K562 (cell line): Measurements from ENCODE around the gene PTK6. TPM values are rescaled to one million over a fixed set of nuclear protein-coding genes. Genes with fewer than 3 reads are reported as not detected.

Experiments used
- ATAC-seq: fragments of 200-7000 bp; cut with Tn5 transposase; 3 replicates; pipeline ENCODE4 v1.9.1; 2020; ENCODE audit warnings: moderate library complexity
- BruUV-seq: library from RNA; stranded (reverse); fragments of 400-500 nt; replicated peaks from 2 replicates; lab custom pipeline; 2021; lab: Mats Ljungman, UMichigan
- CTCF ChIA-PET: fragments of 300-600 bp; formaldehyde crosslinking; extraction: SDS; loops from one replicate; lab custom pipeline; 2021; ENCODE audit warnings: low intra/inter-chr PET ratio; lab: Yijun Ruan, JAX
- POLR2A ChIA-PET: fragments of 300-600, 350-650 bp; sonication (Branson Sonifier 250); formaldehyde crosslinking; extraction: SDS; loops from one replicate; lab custom pipeline; 2021; ENCODE audit warnings: antibody characterized with exemption, inconsistent platforms; lab: Yijun Ruan, JAX
- DNase-seq, 4 experiments: peaks; one replicate each; pipeline versions ENCODE4 v3.0.0 to v3.0.0-alpha.2; 2011 to 2018; ENCODE audit warnings: low spot score in 3 of 4, mixed read lengths in 3 of 4; ENCODE audit errors: extremely low read depth in 1 of 4
- FAIRE-seq: peaks from 2 replicates; lab custom pipeline; 2011; peaks lifted over from hg19 to GRCh38; lab: Jason Lieb, UNC
- H2AFZ ChIP-seq: 2 replicates; pipeline ENCODE4 v1.6.0; 2011; ENCODE audit warnings: low read depth, low read length, control low read depth, inconsistent platforms
- H3K27ac ChIP-seq: fragments of 200-600 bp; 3 replicates; pipeline ENCODE4 v1.8.0; 2011; ENCODE audit warnings: low read depth, mild to moderate bottlenecking, control low read depth, inconsistent platforms, low read length, moderate library complexity, mixed read lengths; ENCODE audit errors: extremely low read depth
- H3K27me3 ChIP-seq, 2 experiments: fragments of 300-600 bp in 1 of 2; 2 replicates in 1 of 2; 3 replicates in 1 of 2; pipeline versions ENCODE4 v1.6.0 to v1.8.0; 2011; ENCODE audit warnings: inconsistent platforms in 2 of 2, low read length in 2 of 2, mild to moderate bottlenecking in 1 of 2, mixed read lengths in 1 of 2, moderate library complexity in 1 of 2; ENCODE audit not compliant: control insufficient read depth in 2 of 2, insufficient read depth in 2 of 2
- H3K36me3 ChIP-seq: fragments of 300-600 bp; 3 replicates; pipeline ENCODE4 v1.8.0; 2011; ENCODE audit warnings: mild to moderate bottlenecking, low read length, inconsistent platforms; ENCODE audit not compliant: control insufficient read depth, insufficient read depth
- H3K4me1 ChIP-seq, 2 experiments: fragments of 200-600 bp in 1 of 2; replicated peaks in 1 of 2; 2 replicates in 1 of 2; 3 replicates in 1 of 2; pipeline versions ENCODE4 v1.5.1 to v1.8.0; 2011; ENCODE audit warnings: inconsistent platforms in 2 of 2, low read length in 2 of 2, mild to moderate bottlenecking in 1 of 2, mixed read lengths in 1 of 2, moderate library complexity in 1 of 2; ENCODE audit not compliant: control insufficient read depth in 2 of 2, insufficient read depth in 2 of 2
- H3K4me2 ChIP-seq: 2 replicates; pipeline ENCODE4 v1.6.1; 2011; ENCODE audit warnings: low read length, control low read depth, inconsistent platforms, mixed read lengths; ENCODE audit not compliant: insufficient read depth
- H3K4me3 ChIP-seq: fragments of 200-600 bp; sonication (generic), shearing (Covaris generic); 2 replicates; pipeline ENCODE4 v1.5.1; 2016; ENCODE audit warnings: control low read depth, inconsistent platforms
- H3K79me2 ChIP-seq: fragments of 200-600 bp; 3 replicates; pipeline ENCODE4 v1.8.0; 2011; ENCODE audit warnings: low read length, inconsistent platforms; ENCODE audit not compliant: control insufficient read depth, insufficient read depth
- H3K9ac ChIP-seq, 2 experiments: 2 replicates each; pipeline versions ENCODE4 v1.6.0 to v1.6.1; 2011; ENCODE audit warnings: low read depth in 2 of 2, low read length in 2 of 2, control low read depth in 1 of 2, inconsistent platforms in 1 of 2, mild to moderate bottlenecking in 1 of 2, mixed read lengths in 1 of 2; ENCODE audit not compliant: insufficient read depth in 1 of 2
- H3K9me1 ChIP-seq: one replicate; pipeline ENCODE4 v1.6.0; 2011; ENCODE audit warnings: inconsistent platforms, mild to moderate bottlenecking, low read length, moderate library complexity; ENCODE audit not compliant: control insufficient read depth, insufficient read depth
- H3K9me3 ChIP-seq: replicated peaks from 2 replicates; pipeline ENCODE4 v1.5.1; 2011; ENCODE audit warnings: low read depth, low read length, inconsistent platforms; ENCODE audit not compliant: control insufficient read depth, insufficient read depth
- H4K20me1 ChIP-seq: replicated peaks from 2 replicates; pipeline ENCODE4 v1.6.1; 2011; ENCODE audit warnings: low read length, inconsistent platforms, mixed read lengths; ENCODE audit not compliant: control insufficient read depth, insufficient read depth
- ELF2 ChIP-seq: fragments of 250-450 bp; sonication (Bioruptor Pico); IDR thresholded peaks from 2 replicates; pipeline ENCODE4 v1.5.0; 2021; ENCODE audit warnings: mild to moderate bottlenecking
- POLR2G ChIP-seq: fragments of 200-400 bp; formaldehyde crosslinking; IDR thresholded peaks from 2 replicates; pipeline ENCODE4 v1.6.1; 2017; ENCODE audit warnings: low read depth, mild to moderate bottlenecking, antibody characterized with exemption, low read length, moderate library complexity
- ZBTB33 ChIP-seq: sonication (generic); formaldehyde crosslinking; IDR thresholded peaks from 2 replicates; pipeline ENCODE4 v1.8.1; 2023; ENCODE audit warnings: mild to moderate bottlenecking, missing genetic modification reagents
- WGBS: fragments of 100-300 bp; shearing (Covaris generic); methylation state at CpG from one replicate; pipeline ENCODE4 v1.1.6; 2016; ENCODE audit warnings: low coverage, mixed read lengths; ENCODE audit not compliant: insufficient coverage; ENCODE audit errors: missing lambda C conversion rate; 5-methylcytosine and 5-hydroxymethylcytosine counted together
- in situ Hi-C: fragments of 300-500 bp; cut with MboI; formaldehyde crosslinking; loops from 4 replicates; pipeline ENCODE4 v1.15.0; 2018; ENCODE audit warnings: inconsistent platforms, mixed read lengths
- intact Hi-C: fragments of 100-400 bp; cut with micrococcal nuclease; formaldehyde crosslinking; loops from 2 replicates; pipeline ENCODE4 v1.14.2; 2022
- polyA plus RNA-seq, 8 experiments: library from polyadenylated mRNA; depleted of rRNA in 4 of 8; stranded (reverse) in 5 of 8; unstranded in 3 of 8; fragments of >200 nt; fragmentation: Nextera tagmentation in 2 of 8; fragmentation: Illumina TruSeq in 1 of 8; extraction: Ambion mirVana in 2 of 8; extraction: Trizol in 1 of 8; gene quantifications; 2 replicates each; pipeline versions ENCODE4 v1.2.1 to v1.2.3, GENCODE V29; 2011 to 2014; ENCODE audit warnings: inconsistent platforms in 1 of 8, missing spikeins in 1 of 8
- total RNA-seq, 7 experiments: library from RNA; depleted of rRNA in 6 of 7; stranded (reverse); fragments of >200 nt in 6 of 7; fragmentation: Illumina TruSeq in 2 of 7; extraction: Trizol in 2 of 7; gene quantifications; 2 replicates each; pipeline versions ENCODE4 v1.2.1 to v1.2.3, GENCODE V29; 2011 to 2021; ENCODE audit warnings: low replicate concordance in 1 of 7

Gene PTK6
- total and polyA plus RNA-seq, 9 of the 15 experiments (the other 6 are each of a cell fraction or from before 2014, with no cell fraction given) = 0.07 TPM; not detected in 8

- no peak for TF ChIP-seq ELF2 (CRISPR knock-in tag)
- peak; percentile 74 for TF ChIP-seq ZBTB33 (CRISPR knock-in tag)
- TF ChIP-seq POLR2G = 0 out of 2 replicates have a peak, but pooled peaks have one; percentile 10
- BruUV-seq = no TSS peak
- DNase-seq = no peak
- no peaks in the 10 kb centered on the region for H3K36me3 ChIP-seq
- ChIA-PET CTCF (no interaction called here), POLR2A (interaction anchor here (1.0 to 1.7 kb wide), 2 partner anchors 10 to 19 kb away, joined by 4 to 9 read pairs; no protein-coding TSS in a partner anchor)
- in situ Hi-C loops (no loop called here), intact Hi-C loops (loop anchor here (10.0 kb wide), 1 partner anchor 309 kb away; the partner anchor contains the start of genes ABHD16B and TPD52L2)
- peak overlapping the region in 1 of 2 experiments; percentile 52; a peak in 1 of 4 replicates for H3K9ac ChIP-seq
- H3K4me3 ChIP-seq = no peak overlapping the region
- H4K20me1 ChIP-seq = no peaks in the 10 kb centered on the region
- no peak for FAIRE-seq
- no peaks in the 10 kb centered on the region for H3K79me2 ChIP-seq
- no peaks in the 10 kb centered on the region for H3K9me1 ChIP-seq
- no peaks in the 10 kb centered on the region for H3K9me3 ChIP-seq
- peaks cover 15 to 74% of the 10 kb centered on the region in 2 experiments for H3K4me1 ChIP-seq
- no peak for ATAC-seq
- no peak overlapping the region for H3K4me2 ChIP-seq
- no peaks in the 10 kb centered on the region for H3K27me3 ChIP-seq
- no peak overlapping the region for H2AFZ ChIP-seq
- H3K27ac ChIP-seq = no peak overlapping the region
- WGBS = 74% methylated on average over 43 of the region's 45 CpGs
These were observed 18.6 kb upstream of the PTK6 start for GRCh38 chr20:63555661-63556381.
